ENCODE measurements around the gene HCFC1.

HCFC1 gene

GRCh38 chrX:153902385-153902784, 69.2 kb downstream of the HCFC1 start:
- no peak for DNase-seq (ENCODE audit: low spot score)

GRCh38 chrX:153901753-153902140, 69.9 kb downstream of the HCFC1 start:
- no peak for DNase-seq (ENCODE audit: low spot score)

GRCh38 chrX:153900831-153901752, 70.5 kb downstream of the HCFC1 start:
- DNase-seq (ENCODE audit: low spot score) = no peak

GRCh38 chrX:153897899-153898298, 73.7 kb downstream of the HCFC1 start:
- no peak for DNase-seq (ENCODE audit: low spot score)
